22Rv1 (cell line): ENCODE results near the gene EVC.

ENCODE experiments used
- H3K27ac ChIP-seq: fragments of 450-650 bp; 2 replicates; pipeline ENCODE4 v1.5.1; 2017
- CTCF ChIP-seq: fragments of 450-650 bp; IDR thresholded peaks from 2 replicates; pipeline ENCODE4 v1.5.1; 2017; ENCODE audit warnings: mild to moderate bottlenecking
- ZFX ChIP-seq: fragments of 450-650 bp; IDR thresholded peaks from 2 replicates; pipeline ENCODE4 v1.6.1; 2017; ENCODE audit warnings: antibody characterized with exemption, borderline replicate concordance

EVC gene

GRCh38 chr4:5712931-5713330 lies 1.9 kb downstream of the EVC start:
- H3K27ac ChIP-seq: no peak overlapping the region
- TF ChIP-seq CTCF (no peak), ZFX (no peak)

- no peak overlapping the region for H3K27ac ChIP-seq
- TF ChIP-seq ZFX: no peak
- TF ChIP-seq CTCF: no peak
Observed at GRCh38 chr4:5713861-5714260, 2.9 kb downstream of the EVC start.

- H3K27ac ChIP-seq: no peak overlapping the region
- TF ChIP-seq ZFX: no peak
- TF ChIP-seq CTCF: no peak
Observed at GRCh38 chr4:5715357-5715756, 4.4 kb downstream of the EVC start.

GRCh38 chr4:5716391-5716790 lies 5.4 kb downstream of the EVC start:
- H3K27ac ChIP-seq: no peak overlapping the region
- TF ChIP-seq ZFX (no peak), CTCF (no peak)

- TF ChIP-seq CTCF: no peak
- no peak for TF ChIP-seq ZFX
- no peak overlapping the region for H3K27ac ChIP-seq
Observed at GRCh38 chr4:5717449-5718158, 6.6 kb downstream of the EVC start.

GRCh38 chr4:5718411-5718810 lies 7.4 kb downstream of the EVC start:
- no peak overlapping the region for H3K27ac ChIP-seq
- TF ChIP-seq ZFX: no peak

- H3K27ac ChIP-seq: no peak overlapping the region
- TF ChIP-seq CTCF (no peak), ZFX (no peak)
Observed at GRCh38 chr4:5719350-5720055, 8.5 kb downstream of the EVC start.
